Activated T-cell treated with anti-CD3 and anti-CD28 coated beads, Interleukin-2, amount 50 U/mL, for 4 hours (primary cell): ENCODE data around the gene CIROP. TPM values are rescaled to one million over a fixed set of nuclear protein-coding genes. Genes with fewer than 3 reads are reported as not detected.

Experiments used
- ATAC-seq, 2 donors: fragments of 200-7000 bp; cut with Tn5 transposase; one replicate each; pipeline ENCODE4 v1.10.0; 2021
- DNase-seq: peaks from one replicate; pipeline ENCODE4 v3.0.0-alpha.2; 2020
- H3K27me3 Mint-ChIP-seq: one replicate; pipeline ENCODE4 v1.8.0; 2021; ENCODE audit warnings: low read depth, mixed read lengths
- H3K36me3 Mint-ChIP-seq: one replicate; pipeline ENCODE4 v1.8.0; 2022; ENCODE audit warnings: mixed read lengths; ENCODE audit not compliant: insufficient read depth
- H3K4me1 Mint-ChIP-seq: one replicate; pipeline ENCODE4 v1.8.0; 2021; ENCODE audit warnings: low read depth, mixed read lengths
- H3K4me3 Mint-ChIP-seq: one replicate; pipeline ENCODE4 v1.8.0; 2021; ENCODE audit warnings: mild to moderate bottlenecking, moderate library complexity, mixed read lengths
- H3K9me3 Mint-ChIP-seq: one replicate; pipeline ENCODE4 v1.8.0; 2021; ENCODE audit warnings: mixed read lengths
- total RNA-seq, 3 donors: library from RNA; stranded (reverse); gene quantifications; one replicate each; pipeline ENCODE4 v1.2.1, GENCODE V29; 2021

The CIROP gene
- total RNA-seq, 3 donors from 2014 or later = not detected

- Mint-ChIP-seq H3K27me3 (no peaks in the 10 kb centered on the region), H3K4me1 (peaks cover 24% of the 10 kb centered on the region), H3K4me3 (no peak overlapping the region), H3K36me3 (peaks cover 14% of the 10 kb centered on the region), H3K9me3 (no peaks in the 10 kb centered on the region)
- no peak for DNase-seq
- ATAC-seq = no peak
Observed at GRCh38 chr14:23099212-23099861, 5.5 kb downstream of the CIROP start.

DNA sequence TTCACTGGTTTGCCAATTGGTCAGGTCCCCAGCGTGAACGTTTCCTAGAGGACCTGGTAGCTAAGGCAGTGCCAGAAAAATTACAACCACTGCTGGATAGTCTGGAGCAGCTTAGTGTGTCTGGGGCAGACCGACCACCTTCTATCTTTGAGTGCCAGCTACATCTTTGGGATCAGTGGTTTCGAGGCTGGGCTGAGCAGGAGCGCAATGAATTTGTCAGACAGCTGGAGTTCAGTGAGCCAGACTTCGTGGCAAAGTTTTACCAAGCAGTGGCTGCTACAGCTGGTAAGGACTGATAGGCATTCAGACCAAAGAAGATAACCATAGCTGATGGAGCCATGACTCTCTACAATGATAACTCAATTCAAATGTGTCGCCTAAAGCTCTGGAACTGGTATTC is 7.0 kb downstream of the CIROP start:
- Mint-ChIP-seq H3K9me3 (no peaks in the 10 kb centered on the region), H3K4me1 (peaks cover 33% of the 10 kb centered on the region), H3K4me3 (no peak overlapping the region), H3K27me3 (no peaks in the 10 kb centered on the region), H3K36me3 (peaks cover 18% of the 10 kb centered on the region)
- no peak for ATAC-seq
- DNase-seq = no peak

GRCh38 chr14:23095196-23096108 is 9.3 kb downstream of the CIROP start, which contains the start of gene C14orf119:
Gene C14orf119 (plus strand): TSS chr14:23095505. CDS start chr14:23097659, 2,154 bp downstream.
- no peak within 1 kb of the TSS for H3K4me3 Mint-ChIP-seq
- peak; percentile 88 to 91 for ATAC-seq
- no peaks in the 10 kb centered on the region for H3K27me3 Mint-ChIP-seq
- no peaks in the 10 kb centered on the region for H3K9me3 Mint-ChIP-seq
- peaks cover 25% of the 10 kb centered on the region for H3K36me3 Mint-ChIP-seq
- H3K4me1 Mint-ChIP-seq = peaks cover 47% of the 10 kb centered on the region
- peak; percentile 99 for DNase-seq

GRCh38 chr14:23094666-23095195 is 10.1 kb downstream of the CIROP start, which contains the start of gene ACIN1:
Gene ACIN1 (minus strand): TSS chr14:23095136. CDS start chr14:23095112, 24 bp downstream.
- Mint-ChIP-seq H3K36me3 (peaks cover 32% of the 10 kb centered on the region), H3K27me3 (no peaks in the 10 kb centered on the region), H3K9me3 (no peaks in the 10 kb centered on the region), H3K4me1 (peaks cover 51% of the 10 kb centered on the region), H3K4me3 (no peak within 1 kb of the TSS)
- ATAC-seq = peak; percentile 51 to 55
- peak; percentile 62 for DNase-seq

GRCh38 chr14:23093991-23094665 is 10.7 kb downstream of the CIROP start:
- no peak for ATAC-seq
- DNase-seq = no peak
- H3K4me1 Mint-ChIP-seq = peaks cover 52% of the 10 kb centered on the region
- H3K4me3 Mint-ChIP-seq = no peak overlapping the region
- no peaks in the 10 kb centered on the region for H3K27me3 Mint-ChIP-seq
- peaks cover 35% of the 10 kb centered on the region for H3K36me3 Mint-ChIP-seq
- no peaks in the 10 kb centered on the region for H3K9me3 Mint-ChIP-seq

- DNase-seq = no peak
- no peak overlapping the region for H3K4me3 Mint-ChIP-seq
- peaks cover 33% of the 10 kb centered on the region for H3K36me3 Mint-ChIP-seq
- no peaks in the 10 kb centered on the region for H3K9me3 Mint-ChIP-seq
- no peaks in the 10 kb centered on the region for H3K27me3 Mint-ChIP-seq
- H3K4me1 Mint-ChIP-seq = peaks cover 52% of the 10 kb centered on the region
- ATAC-seq = no peak
Observed at GRCh38 chr14:23093526-23093925, 11.3 kb downstream of the CIROP start.

- Mint-ChIP-seq H3K9me3 (no peaks in the 10 kb centered on the region), H3K27me3 (no peaks in the 10 kb centered on the region), H3K4me1 (peaks cover 51% of the 10 kb centered on the region), H3K36me3 (peaks cover 32% of the 10 kb centered on the region), H3K4me3 (no peak overlapping the region)
- no peak for DNase-seq
- ATAC-seq = no peak
Observed at GRCh38 chr14:23093104-23093503, 11.7 kb downstream of the CIROP start.

- H3K27me3 Mint-ChIP-seq = no peaks in the 10 kb centered on the region
- DNase-seq = no peak
- H3K4me1 Mint-ChIP-seq = peaks cover 48% of the 10 kb centered on the region
- H3K36me3 Mint-ChIP-seq = peaks cover 36% of the 10 kb centered on the region
- no peak overlapping the region for H3K4me3 Mint-ChIP-seq
- H3K9me3 Mint-ChIP-seq = no peaks in the 10 kb centered on the region
- no peak for ATAC-seq
Observed at GRCh38 chr14:23091294-23092225, 13.2 kb downstream of the CIROP start.

DNA sequence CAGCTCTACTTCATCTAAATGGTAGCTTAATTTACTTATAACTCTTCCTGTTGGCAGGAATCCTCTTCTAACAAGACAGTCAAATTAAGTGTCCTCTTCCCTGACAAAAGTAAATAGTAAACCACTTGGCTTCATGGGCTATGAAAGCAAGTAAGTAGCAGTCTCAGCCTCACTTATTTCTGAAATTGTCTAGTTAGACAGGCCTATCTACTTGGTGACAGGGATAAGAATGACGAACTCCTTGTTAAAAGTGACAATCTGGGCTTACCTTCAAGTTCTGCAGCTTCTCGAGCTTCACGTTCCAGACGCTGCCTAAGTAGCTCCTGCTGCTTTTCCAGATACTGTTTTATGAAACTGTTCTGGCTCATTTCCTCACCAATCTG is 14.5 kb downstream of the CIROP start:
- no peak for ATAC-seq
- no peak for DNase-seq
- no peaks in the 10 kb centered on the region for H3K27me3 Mint-ChIP-seq
- no peak overlapping the region for H3K4me3 Mint-ChIP-seq
- H3K9me3 Mint-ChIP-seq = no peaks in the 10 kb centered on the region
- peaks cover 57% of the 10 kb centered on the region for H3K4me1 Mint-ChIP-seq
- H3K36me3 Mint-ChIP-seq = peaks cover 45% of the 10 kb centered on the region

- Mint-ChIP-seq H3K4me3 (no peak overlapping the region), H3K9me3 (no peaks in the 10 kb centered on the region), H3K4me1 (peaks cover 63% of the 10 kb centered on the region), H3K36me3 (peaks cover 47% of the 10 kb centered on the region), H3K27me3 (no peaks in the 10 kb centered on the region)
- ATAC-seq (no peak), DNase-seq (no peak)
Observed at GRCh38 chr14:23089498-23090253, 15.1 kb downstream of the CIROP start.

DNA sequence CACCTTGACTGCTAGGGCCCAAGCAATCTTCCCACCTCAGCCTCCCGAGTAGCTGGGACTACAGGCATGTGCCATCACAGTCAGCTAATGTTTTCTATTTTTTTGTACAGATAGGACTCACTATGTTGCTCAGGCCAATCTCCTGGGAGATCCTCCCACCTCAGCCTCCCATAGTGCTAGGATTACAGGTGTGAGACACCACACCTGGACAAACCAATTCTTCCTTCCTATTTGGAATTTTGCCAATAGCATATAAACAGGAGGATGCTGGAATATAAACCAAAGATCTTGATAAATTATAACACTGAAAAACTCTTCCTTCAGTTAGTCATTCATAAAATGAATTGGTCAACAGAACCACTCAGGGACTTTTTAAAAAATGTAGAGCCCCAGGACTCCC is 18.2 kb downstream of the CIROP start:
- no peak for DNase-seq
- Mint-ChIP-seq H3K36me3 (peaks cover 41% of the 10 kb centered on the region), H3K4me3 (no peak overlapping the region), H3K4me1 (peaks cover 44% of the 10 kb centered on the region), H3K27me3 (no peaks in the 10 kb centered on the region), H3K9me3 (no peaks in the 10 kb centered on the region)
- no peak for ATAC-seq

DNA sequence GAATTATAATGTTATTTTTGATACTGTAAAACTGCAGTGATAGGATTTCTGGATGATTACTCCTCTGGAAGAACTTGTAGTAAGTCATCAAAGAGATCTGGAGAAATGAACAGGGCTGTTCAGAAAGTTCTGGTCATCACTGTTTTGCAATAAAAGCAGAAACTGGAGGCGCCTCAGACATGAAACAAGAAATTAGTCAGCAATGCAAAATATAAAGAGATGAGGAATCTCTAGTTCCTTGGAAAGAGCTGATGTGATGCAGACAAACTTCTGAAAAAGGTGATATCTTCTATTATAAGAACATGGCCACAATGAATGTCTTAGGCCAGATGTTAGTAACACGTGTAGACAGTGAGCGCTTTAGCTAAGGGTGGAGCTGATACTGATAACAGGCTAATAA is 19.3 kb downstream of the CIROP start:
- H3K27me3 Mint-ChIP-seq = no peaks in the 10 kb centered on the region
- H3K4me3 Mint-ChIP-seq = peak overlapping the region; percentile 6
- peaks cover 45% of the 10 kb centered on the region for H3K4me1 Mint-ChIP-seq
- peaks cover 47% of the 10 kb centered on the region for H3K36me3 Mint-ChIP-seq
- no peaks in the 10 kb centered on the region for H3K9me3 Mint-ChIP-seq
- DNase-seq (no peak), ATAC-seq (peak; percentile 83 to 90)

DNA sequence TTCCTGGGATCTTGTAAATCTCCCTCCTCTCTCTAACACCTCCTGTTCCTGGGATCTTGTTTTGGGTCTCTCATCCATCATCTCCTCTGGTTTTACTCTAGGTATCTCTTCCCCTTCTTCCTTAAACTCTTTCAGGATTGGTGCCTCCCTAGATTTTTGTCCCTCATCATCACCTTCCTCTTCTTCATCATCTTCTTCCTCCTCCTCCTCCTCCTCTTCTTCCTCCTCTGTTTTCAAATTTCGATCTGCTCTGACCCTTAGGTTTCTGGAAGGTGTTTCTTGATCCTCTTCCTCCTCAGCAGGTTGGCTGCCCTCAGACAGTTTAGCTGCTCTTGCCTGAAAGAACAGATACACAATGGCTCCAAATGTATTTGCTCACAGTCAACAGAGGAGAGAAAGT is 24.3 kb downstream of the CIROP start:
- peaks cover 45% of the 10 kb centered on the region for H3K36me3 Mint-ChIP-seq
- ATAC-seq (no peak), DNase-seq (no peak)
- H3K4me3 Mint-ChIP-seq = no peak overlapping the region
- no peaks in the 10 kb centered on the region for H3K27me3 Mint-ChIP-seq
- H3K9me3 Mint-ChIP-seq = no peaks in the 10 kb centered on the region
- H3K4me1 Mint-ChIP-seq = peaks cover 17% of the 10 kb centered on the region
